ENCODE results near the gene TES. TPM values are rescaled to one million over a fixed set of nuclear protein-coding genes. Genes with fewer than 3 reads are reported as not detected.

Gene TES
- total RNA-seq, 4 donors from 2014 or later: 115 to 189 (median 146) TPM

- Histone ChIP-seq H3K9me3 (no peaks in the 10 kb centered on the region), H3K4me1 (no peaks in the 10 kb centered on the region), H3K4me3 (no peak overlapping the region), H3K36me3 (no peaks in the 10 kb centered on the region), H3K27me3 (no peaks in the 10 kb centered on the region), H3K27ac (no peak overlapping the region)
- intact Hi-C loops (cut with DNase I; ENCODE audit: low total_unique reads): no loop called here
- no peak for DNase-seq
- TF ChIP-seq CTCF (IDR thresholded peaks at IDR 0.05) (no peak), POLR2A (IDR thresholded peaks at IDR 0.05) (no peak)
These were observed 44.6 kb upstream of the TES start for GRCh38 chr7:116165717-116166116.

GRCh38 chr7:116166156-116166555 is 44.2 kb upstream of the TES start:
- Histone ChIP-seq H3K4me3 (no peak overlapping the region), H3K27ac (no peak overlapping the region), H3K36me3 (no peaks in the 10 kb centered on the region), H3K27me3 (no peaks in the 10 kb centered on the region), H3K9me3 (no peaks in the 10 kb centered on the region), H3K4me1 (no peaks in the 10 kb centered on the region)
- intact Hi-C loops (cut with DNase I; ENCODE audit: low total_unique reads): no loop called here
- TF ChIP-seq POLR2A (IDR thresholded peaks at IDR 0.05): no peak
- no peak for TF ChIP-seq CTCF (IDR thresholded peaks at IDR 0.05)
- DNase-seq: no peak

- Histone ChIP-seq H3K27ac (no peak overlapping the region), H3K4me1 (no peaks in the 10 kb centered on the region), H3K9me3 (no peaks in the 10 kb centered on the region), H3K4me3 (no peak overlapping the region), H3K36me3 (no peaks in the 10 kb centered on the region), H3K27me3 (no peaks in the 10 kb centered on the region)
- no peak for TF ChIP-seq CTCF (IDR thresholded peaks at IDR 0.05)
- no peak for TF ChIP-seq POLR2A (IDR thresholded peaks at IDR 0.05)
- intact Hi-C loops (cut with DNase I; ENCODE audit: low total_unique reads): no loop called here
- DNase-seq: no peak
These were observed 43.2 kb upstream of the TES start for GRCh38 chr7:116167177-116167576.

- no peak overlapping the region for H3K4me3 ChIP-seq
- TF ChIP-seq CTCF (IDR thresholded peaks at IDR 0.05) (no peak), POLR2A (IDR thresholded peaks at IDR 0.05) (no peak)
- no peaks in the 10 kb centered on the region for H3K27me3 ChIP-seq
- no peaks in the 10 kb centered on the region for H3K9me3 ChIP-seq
- no peak overlapping the region for H3K27ac ChIP-seq
- intact Hi-C loops (cut with DNase I; ENCODE audit: low total_unique reads): no loop called here
- DNase-seq: no peak
- no peaks in the 10 kb centered on the region for H3K4me1 ChIP-seq
- H3K36me3 ChIP-seq: no peaks in the 10 kb centered on the region
These were observed 41.3 kb upstream of the TES start for GRCh38 chr7:116169060-116169459.

- Histone ChIP-seq H3K27me3 (no peaks in the 10 kb centered on the region), H3K4me1 (no peaks in the 10 kb centered on the region), H3K4me3 (no peak overlapping the region), H3K36me3 (no peaks in the 10 kb centered on the region), H3K9me3 (no peaks in the 10 kb centered on the region), H3K27ac (no peak overlapping the region)
- no peak for DNase-seq
- TF ChIP-seq CTCF (IDR thresholded peaks at IDR 0.05): no peak
- intact Hi-C loops (cut with DNase I; ENCODE audit: low total_unique reads): loop anchor here (10.0 kb wide), 2 partner anchors 425 to 645 kb away; no protein-coding TSS in a partner anchor
These were observed 40.2 kb upstream of the TES start for GRCh38 chr7:116170180-116170579.

All from uterus (tissue), 4 donors.